ENCODE measurements around the gene CD3D. TPM values are rescaled to one million over a fixed set of nuclear protein-coding genes. Genes with fewer than 3 reads are reported as not detected.

Gene CD3D
- total RNA-seq, 3 donors from 2014 or later (not counting 1 experiment from before 2014, with no cell fraction given): 11.6 to 84.1 (median 12.0) TPM

GRCh38 chr11:118305726-118306125 lies 36.8 kb downstream of the CD3D start:
- Histone ChIP-seq H3K36me3 (ENCODE audit: control insufficient read depth, insufficient read depth, low read length) (peaks cover 20% of the 10 kb centered on the region), H3K9me3 (ENCODE audit: control insufficient read depth, insufficient read depth, low read length) (no peaks in the 10 kb centered on the region), H3K27me3 (ENCODE audit: control insufficient read depth, insufficient read depth, low read length) (no peaks in the 10 kb centered on the region), H3K4me3 (ENCODE audit: low read length) (peak overlapping the region; percentile 40), H3K27ac (ENCODE audit: low read length) (peak overlapping the region; percentile 79), H3K4me1 (ENCODE audit: control insufficient read depth, insufficient read depth, low read length) (peaks cover 45% of the 10 kb centered on the region)
- peak overlapping the region; percentile 82 for H3K4me3 Mint-ChIP-seq
- 18% methylated on average over 8 of the region's 8 CpGs for WGBS (ENCODE audit: insufficient coverage)
- no peaks in the 10 kb centered on the region for H3K9me3 Mint-ChIP-seq
- H3K27me3 Mint-ChIP-seq (ENCODE audit: low read depth in 2 of 2): no peaks in the 10 kb centered on the region
- intact Hi-C loops (cut with micrococcal nuclease): loop anchor here (1.0 kb wide), 1 partner anchor 133 kb away; no protein-coding TSS in a partner anchor
- no peaks in the 10 kb centered on the region for H3K36me3 Mint-ChIP-seq
- TF ChIP-seq CTCF (IDR thresholded peaks at IDR 0.05): no peak
- H3K27ac Mint-ChIP-seq: peak overlapping the region; percentile 92 to 98
- peak in 1 of 2 donors; percentile 84 for DNase-seq
- peak; percentile 66 to 88 (median 68) for ATAC-seq
- peaks cover 49 to 76% of the 10 kb centered on the region in 2 donors for H3K4me1 Mint-ChIP-seq

- 63% methylated on average over 8 of the region's 8 CpGs for WGBS (ENCODE audit: insufficient coverage)
- DNase-seq (peak; percentile 29 to 83), ATAC-seq (peak; percentile 29 to 58 (median 52))
- no peak for TF ChIP-seq CTCF (IDR thresholded peaks at IDR 0.05)
- Mint-ChIP-seq H3K4me1 (peaks cover 49 to 81% of the 10 kb centered on the region in 2 donors), H3K27me3 (ENCODE audit: low read depth in 2 of 2) (no peaks in the 10 kb centered on the region), H3K9me3 (no peaks in the 10 kb centered on the region), H3K36me3 (no peaks in the 10 kb centered on the region), H3K4me3 (peak within 1 kb of the TSS; percentile 82), H3K27ac (peak within 1 kb of the TSS; percentile 92 to 98)
- Histone ChIP-seq H3K4me1 (ENCODE audit: control insufficient read depth, insufficient read depth, low read length) (peaks cover 45% of the 10 kb centered on the region), H3K4me3 (ENCODE audit: low read length) (peak within 1 kb of the TSS; percentile 40), H3K27ac (ENCODE audit: low read length) (peak within 1 kb of the TSS; percentile 79), H3K36me3 (ENCODE audit: control insufficient read depth, insufficient read depth, low read length) (peaks cover 18% of the 10 kb centered on the region), H3K9me3 (ENCODE audit: control insufficient read depth, insufficient read depth, low read length) (no peaks in the 10 kb centered on the region), H3K27me3 (ENCODE audit: control insufficient read depth, insufficient read depth, low read length) (no peaks in the 10 kb centered on the region)
- intact Hi-C loops (cut with micrococcal nuclease): no loop called here
Observed at GRCh38 chr11:118304568-118305248, 37.8 kb downstream of the CD3D start, which contains the start of gene CD3E. Gene CD3E (plus strand): TSS chr11:118304730. CDS start chr11:118304953, 223 bp downstream.

GRCh38 chr11:118304227-118304567 lies 38.3 kb downstream of the CD3D start:
- H3K9me3 ChIP-seq (ENCODE audit: control insufficient read depth, insufficient read depth, low read length): no peaks in the 10 kb centered on the region
- Mint-ChIP-seq H3K4me1 (peaks cover 49 to 79% of the 10 kb centered on the region in 2 donors), H3K27me3 (ENCODE audit: low read depth in 2 of 2) (no peaks in the 10 kb centered on the region), H3K36me3 (no peaks in the 10 kb centered on the region), H3K9me3 (no peaks in the 10 kb centered on the region), H3K4me3 (peak overlapping the region; percentile 82), H3K27ac (peak overlapping the region; percentile 92 to 98)
- no peaks in the 10 kb centered on the region for H3K27me3 ChIP-seq (ENCODE audit: control insufficient read depth, insufficient read depth, low read length)
- H3K4me1 ChIP-seq (ENCODE audit: control insufficient read depth, insufficient read depth, low read length): peaks cover 45% of the 10 kb centered on the region
- H3K4me3 ChIP-seq (ENCODE audit: low read length): peak overlapping the region; percentile 40
- peaks cover 16% of the 10 kb centered on the region for H3K36me3 ChIP-seq (ENCODE audit: control insufficient read depth, insufficient read depth, low read length)
- ATAC-seq: peak in 1 of 3 donors; percentile 6
- 17% methylated on average over 1 of the region's 1 CpG for WGBS (ENCODE audit: insufficient coverage)
- no peak for TF ChIP-seq CTCF (IDR thresholded peaks at IDR 0.05)
- peak overlapping the region; percentile 79 for H3K27ac ChIP-seq (ENCODE audit: low read length)
- DNase-seq: no peak
- intact Hi-C loops (cut with micrococcal nuclease): no loop called here

Measured in natural killer cell (primary cell).